IMR-90 (cell line): ENCODE measurements around the gene C5AR2.

Experiments
- CEBPB ChIP-seq: IDR thresholded peaks from 2 replicates; pipeline ENCODE4 v1.6.1; 2012; ENCODE audit warnings: low read depth, low read length, improper control_type of control experiment
- CHD1 ChIP-seq: IDR thresholded peaks from 2 replicates; pipeline ENCODE4 v1.6.1; 2012; ENCODE audit warnings: low read depth, low read length, improper control_type of control experiment
- CTCF ChIP-seq: conservative IDR thresholded peaks from 2 replicates; pipeline ENCODE4 v1.5.1; 2012; ENCODE audit warnings: mild to moderate bottlenecking, low read depth, low read length, improper control_type of control experiment
- ELK1 ChIP-seq: fragments of 150-350 bp; IDR thresholded peaks from 2 replicates; pipeline ENCODE4 v1.6.1; 2016; ENCODE audit warnings: low read depth, mild to moderate bottlenecking, low read length, moderate library complexity, borderline replicate concordance
- FOS ChIP-seq: fragments of 150-350 bp; IDR thresholded peaks from 2 replicates; pipeline ENCODE4 v1.6.1; 2016; ENCODE audit warnings: low read depth, low read length
- MAFK ChIP-seq: IDR thresholded peaks from 2 replicates; pipeline ENCODE4 v1.6.1; 2012; ENCODE audit warnings: low read depth, low read length, improper control_type of control experiment
- MAZ ChIP-seq: IDR thresholded peaks from 2 replicates; pipeline ENCODE4 v1.6.1; 2012; ENCODE audit warnings: low read depth, mild to moderate bottlenecking, low read length, improper control_type of control experiment, moderate library complexity, borderline replicate concordance
- MXI1 ChIP-seq: IDR thresholded peaks from 2 replicates; pipeline ENCODE4 v1.6.1; 2012; ENCODE audit warnings: low read depth, mild to moderate bottlenecking, low read length, moderate library complexity, borderline replicate concordance
- POLR2A ChIP-seq: IDR thresholded peaks from 2 replicates; pipeline ENCODE4 v1.6.1; 2012; ENCODE audit warnings: mild to moderate bottlenecking, low read depth, low read length
- RAD21 ChIP-seq: IDR thresholded peaks from 2 replicates; pipeline ENCODE4 v1.6.1; 2012; ENCODE audit warnings: low read length, improper control_type of control experiment
- RFX5 ChIP-seq: IDR thresholded peaks from 2 replicates; pipeline ENCODE4 v1.8.0; 2012; ENCODE audit warnings: low read depth, mild to moderate bottlenecking, low read length, moderate library complexity
- SMC3 ChIP-seq: fragments of 150-350 bp; IDR thresholded peaks from 2 replicates; pipeline ENCODE4 v1.6.1; 2016; ENCODE audit warnings: low read depth, mild to moderate bottlenecking, antibody characterized with exemption, low read length, moderate library complexity

GRCh38 chr19:47310819-47311218 lies 21.2 kb upstream of the C5AR2 start:
- no peak for TF ChIP-seq CTCF
- no peak for TF ChIP-seq SMC3
- TF ChIP-seq POLR2A: no peak
- no peak for TF ChIP-seq CHD1
- no peak for TF ChIP-seq RFX5
- no peak for TF ChIP-seq RAD21
- TF ChIP-seq FOS: no peak
- TF ChIP-seq MAZ: no peak
- no peak for TF ChIP-seq MXI1
- TF ChIP-seq CEBPB: peak; percentile 52; the same call in 1 of the 2 replicates
- TF ChIP-seq ELK1: no peak
- TF ChIP-seq MAFK: no peak
